GM12874 (cell line): ENCODE results near the gene SYNE1.

ENCODE experiments used
- CTCF ChIP-seq: IDR thresholded peaks from 2 replicates; pipeline ENCODE4 v1.5.1; 2011; ENCODE audit warnings: low read depth, mild to moderate bottlenecking, control low read depth, low read length, moderate library complexity; ENCODE audit not compliant: insufficient read depth

Gene SYNE1

GRCh38 chr6:152263582-152263981 is 373.6 kb downstream of the SYNE1 start:
- TF ChIP-seq CTCF: no peak

- no peak for TF ChIP-seq CTCF
Observed at GRCh38 chr6:152261179-152261578, 376.0 kb downstream of the SYNE1 start.

GRCh38 chr6:152259234-152259633 is 377.9 kb downstream of the SYNE1 start:
- TF ChIP-seq CTCF: no peak

GRCh38 chr6:152257581-152257980 is 379.6 kb downstream of the SYNE1 start:
- TF ChIP-seq CTCF: no peak

- no peak for TF ChIP-seq CTCF
Observed at GRCh38 chr6:152250127-152250526, 387.0 kb downstream of the SYNE1 start.

- TF ChIP-seq CTCF: no peak
Observed at GRCh38 chr6:152248980-152249379, 388.2 kb downstream of the SYNE1 start.

- TF ChIP-seq CTCF: no peak
Observed at GRCh38 chr6:152246554-152247337, 390.4 kb downstream of the SYNE1 start.
